ENCODE data around the gene SPNS2. TPM values are rescaled to one million over a fixed set of nuclear protein-coding genes. Genes with fewer than 3 reads are reported as not detected.
A peak's percentile ranks its signal among the peaks of the same experiment; 100 is the strongest.

Gene SPNS2
- total and polyA plus RNA-seq, 2 experiments from 2014 or later = 1.7 to 2.3 TPM

GRCh38 chr17:4497101-4497824 is 1.4 kb upstream of the SPNS2 start (continued):
- TF ChIP-seq, protein P1, sequence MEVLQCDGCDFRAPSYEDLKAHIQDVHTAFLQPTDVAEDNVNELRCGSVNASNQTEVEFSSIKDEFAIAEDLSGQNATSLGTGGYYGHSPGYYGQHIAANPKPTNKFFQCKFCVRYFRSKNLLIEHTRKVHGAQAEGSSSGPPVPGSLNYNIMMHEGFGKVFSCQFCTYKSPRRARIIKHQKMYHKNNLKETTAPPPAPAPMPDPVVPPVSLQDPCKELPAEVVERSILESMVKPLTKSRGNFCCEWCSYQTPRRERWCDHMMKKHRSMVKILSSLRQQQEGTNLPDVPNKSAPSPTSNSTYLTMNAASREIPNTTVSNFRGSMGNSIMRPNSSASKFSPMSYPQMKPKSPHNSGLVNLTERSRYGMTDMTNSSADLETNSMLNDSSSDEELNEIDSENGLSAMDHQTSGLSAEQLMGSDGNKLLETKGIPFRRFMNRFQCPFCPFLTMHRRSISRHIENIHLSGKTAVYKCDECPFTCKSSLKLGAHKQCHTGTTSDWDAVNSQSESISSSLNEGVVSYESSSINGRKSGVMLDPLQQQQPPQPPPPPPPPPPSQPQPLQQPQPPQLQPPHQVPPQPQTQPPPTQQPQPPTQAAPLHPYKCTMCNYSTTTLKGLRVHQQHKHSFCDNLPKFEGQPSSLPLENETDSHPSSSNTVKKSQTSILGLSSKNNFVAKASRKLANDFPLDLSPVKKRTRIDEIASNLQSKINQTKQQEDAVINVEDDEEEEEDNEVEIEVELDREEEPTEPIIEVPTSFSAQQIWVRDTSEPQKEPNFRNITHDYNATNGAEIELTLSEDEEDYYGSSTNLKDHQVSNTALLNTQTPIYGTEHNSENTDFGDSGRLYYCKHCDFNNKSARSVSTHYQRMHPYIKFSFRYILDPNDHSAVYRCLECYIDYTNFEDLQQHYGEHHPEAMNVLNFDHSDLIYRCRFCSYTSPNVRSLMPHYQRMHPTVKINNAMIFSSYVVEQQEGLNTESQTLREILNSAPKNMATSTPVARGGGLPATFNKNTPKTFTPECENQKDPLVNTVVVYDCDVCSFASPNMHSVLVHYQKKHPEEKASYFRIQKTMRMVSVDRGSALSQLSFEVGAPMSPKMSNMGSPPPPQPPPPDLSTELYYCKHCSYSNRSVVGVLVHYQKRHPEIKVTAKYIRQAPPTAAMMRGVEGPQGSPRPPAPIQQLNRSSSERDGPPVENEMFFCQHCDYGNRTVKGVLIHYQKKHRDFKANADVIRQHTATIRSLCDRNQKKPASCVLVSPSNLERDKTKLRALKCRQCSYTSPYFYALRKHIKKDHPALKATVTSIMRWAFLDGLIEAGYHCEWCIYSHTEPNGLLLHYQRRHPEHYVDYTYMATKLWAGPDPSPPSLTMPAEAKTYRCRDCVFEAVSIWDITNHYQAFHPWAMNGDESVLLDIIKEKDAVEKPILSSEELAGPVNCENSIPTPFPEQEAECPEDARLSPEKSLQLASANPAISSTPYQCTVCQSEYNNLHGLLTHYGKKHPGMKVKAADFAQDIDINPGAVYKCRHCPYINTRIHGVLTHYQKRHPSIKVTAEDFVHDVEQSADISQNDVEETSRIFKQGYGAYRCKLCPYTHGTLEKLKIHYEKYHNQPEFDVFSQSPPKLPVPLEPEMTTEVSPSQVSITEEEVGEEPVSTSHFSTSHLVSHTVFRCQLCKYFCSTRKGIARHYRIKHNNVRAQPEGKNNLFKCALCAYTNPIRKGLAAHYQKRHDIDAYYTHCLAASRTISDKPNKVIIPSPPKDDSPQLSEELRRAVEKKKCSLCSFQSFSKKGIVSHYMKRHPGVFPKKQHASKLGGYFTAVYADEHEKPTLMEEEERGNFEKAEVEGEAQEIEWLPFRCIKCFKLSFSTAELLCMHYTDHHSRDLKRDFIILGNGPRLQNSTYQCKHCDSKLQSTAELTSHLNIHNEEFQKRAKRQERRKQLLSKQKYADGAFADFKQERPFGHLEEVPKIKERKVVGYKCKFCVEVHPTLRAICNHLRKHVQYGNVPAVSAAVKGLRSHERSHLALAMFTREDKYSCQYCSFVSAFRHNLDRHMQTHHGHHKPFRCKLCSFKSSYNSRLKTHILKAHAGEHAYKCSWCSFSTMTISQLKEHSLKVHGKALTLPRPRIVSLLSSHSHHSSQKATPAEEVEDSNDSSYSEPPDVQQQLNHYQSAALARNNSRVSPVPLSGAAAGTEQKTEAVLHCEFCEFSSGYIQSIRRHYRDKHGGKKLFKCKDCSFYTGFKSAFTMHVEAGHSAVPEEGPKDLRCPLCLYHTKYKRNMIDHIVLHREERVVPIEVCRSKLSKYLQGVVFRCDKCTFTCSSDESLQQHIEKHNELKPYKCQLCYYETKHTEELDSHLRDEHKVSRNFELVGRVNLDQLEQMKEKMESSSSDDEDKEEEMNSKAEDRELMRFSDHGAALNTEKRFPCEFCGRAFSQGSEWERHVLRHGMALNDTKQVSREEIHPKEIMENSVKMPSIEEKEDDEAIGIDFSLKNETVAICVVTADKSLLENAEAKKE (CRISPR knock-in tag; IDR thresholded peaks at IDR 0.05) = no peak

GRCh38 chr17:4499431-4500190 is 930 bp downstream of the SPNS2 start:
- H3K4me1 ChIP-seq (ENCODE audit: insufficient read depth) = peaks cover 4% of the 10 kb centered on the region; the same call in 1 of the 2 replicates
- peak overlapping the region; percentile 78 for H3K4me3 Mint-ChIP-seq
- no peak overlapping the region for H3K27ac Mint-ChIP-seq
- H4K20me1 ChIP-seq (replicated peaks; ENCODE audit: insufficient read depth) = no peaks in the 10 kb centered on the region
- DNase-seq (ENCODE audit: low spot score) (peak; percentile 66), ATAC-seq (peak; percentile 57)
- no peaks in the 10 kb centered on the region; the same call in 1 of the 2 replicates for H3F3A ChIP-seq (replicated peaks; ENCODE audit: low read depth)
- peak overlapping the region; percentile 72 for H3K4me3 ChIP-seq
- H3K27me3 Mint-ChIP-seq (ENCODE audit: insufficient read depth, low read depth, poor library complexity) = peaks cover 60% of the 10 kb centered on the region
- TF ChIP-seq EZH2 (IDR thresholded peaks at IDR 0.05; ENCODE audit: low read depth, unreplicated experiment) = peak; percentile 65
- TF ChIP-seq CREB1 (CRISPR knock-in tag; IDR thresholded peaks at IDR 0.05; ENCODE audit: low read depth) = no peak
- H3K4me2 ChIP-seq = peak overlapping the region; percentile 88
- peaks cover 18% of the 10 kb centered on the region for H3K4me1 Mint-ChIP-seq
- no peaks in the 10 kb centered on the region for H3K36me3 Mint-ChIP-seq (ENCODE audit: low read depth)
- H3K9me3 Mint-ChIP-seq = no peaks in the 10 kb centered on the region
- H3K27me3 ChIP-seq (ENCODE audit: insufficient read depth) = peaks cover 55% of the 10 kb centered on the region
- H2AFZ ChIP-seq = peak overlapping the region; percentile 92
- H3K27ac ChIP-seq (ENCODE audit: low read depth) = no peak overlapping the region
- no peaks in the 10 kb centered on the region for H3K36me3 ChIP-seq (ENCODE audit: insufficient read depth)
- no peaks in the 10 kb centered on the region for H3K79me2 ChIP-seq (replicated peaks; ENCODE audit: insufficient read depth)
- H3K9me2 ChIP-seq (ENCODE audit: insufficient read depth) = no peaks in the 10 kb centered on the region

Data from GM23338 (cell line).